ENCODE data around the gene HMOX1. TPM values are rescaled to one million over a fixed set of nuclear protein-coding genes. Genes with fewer than 3 reads are reported as not detected.

HMOX1 gene
- total and polyA plus RNA-seq, 2 of the 8 experiments (the other 6 are each of a cell fraction or from before 2014, with no cell fraction given), result 25.0 to 41.6 TPM

DNA sequence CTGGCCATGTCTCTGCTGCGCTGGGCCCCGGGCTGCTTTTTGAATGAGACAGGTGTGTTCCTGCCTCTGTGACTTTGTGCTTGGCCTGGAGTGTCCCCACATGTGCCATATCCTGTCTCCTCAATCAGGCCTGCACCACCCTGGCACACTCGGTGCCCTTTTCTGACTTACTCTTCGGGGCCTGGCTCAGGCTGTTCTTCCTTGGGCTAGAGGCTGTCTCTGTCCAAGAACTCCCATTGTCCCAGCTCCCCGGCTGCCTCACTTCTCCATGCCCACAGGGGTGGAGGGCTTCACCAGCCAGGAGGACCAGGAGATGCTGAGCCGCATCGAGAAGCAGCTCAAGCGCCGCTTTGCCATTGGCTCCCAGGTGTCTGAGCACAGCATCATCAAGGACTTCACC is 42.0 kb downstream of the HMOX1 start (continued):
- TF ChIP-seq, protein P1, sequence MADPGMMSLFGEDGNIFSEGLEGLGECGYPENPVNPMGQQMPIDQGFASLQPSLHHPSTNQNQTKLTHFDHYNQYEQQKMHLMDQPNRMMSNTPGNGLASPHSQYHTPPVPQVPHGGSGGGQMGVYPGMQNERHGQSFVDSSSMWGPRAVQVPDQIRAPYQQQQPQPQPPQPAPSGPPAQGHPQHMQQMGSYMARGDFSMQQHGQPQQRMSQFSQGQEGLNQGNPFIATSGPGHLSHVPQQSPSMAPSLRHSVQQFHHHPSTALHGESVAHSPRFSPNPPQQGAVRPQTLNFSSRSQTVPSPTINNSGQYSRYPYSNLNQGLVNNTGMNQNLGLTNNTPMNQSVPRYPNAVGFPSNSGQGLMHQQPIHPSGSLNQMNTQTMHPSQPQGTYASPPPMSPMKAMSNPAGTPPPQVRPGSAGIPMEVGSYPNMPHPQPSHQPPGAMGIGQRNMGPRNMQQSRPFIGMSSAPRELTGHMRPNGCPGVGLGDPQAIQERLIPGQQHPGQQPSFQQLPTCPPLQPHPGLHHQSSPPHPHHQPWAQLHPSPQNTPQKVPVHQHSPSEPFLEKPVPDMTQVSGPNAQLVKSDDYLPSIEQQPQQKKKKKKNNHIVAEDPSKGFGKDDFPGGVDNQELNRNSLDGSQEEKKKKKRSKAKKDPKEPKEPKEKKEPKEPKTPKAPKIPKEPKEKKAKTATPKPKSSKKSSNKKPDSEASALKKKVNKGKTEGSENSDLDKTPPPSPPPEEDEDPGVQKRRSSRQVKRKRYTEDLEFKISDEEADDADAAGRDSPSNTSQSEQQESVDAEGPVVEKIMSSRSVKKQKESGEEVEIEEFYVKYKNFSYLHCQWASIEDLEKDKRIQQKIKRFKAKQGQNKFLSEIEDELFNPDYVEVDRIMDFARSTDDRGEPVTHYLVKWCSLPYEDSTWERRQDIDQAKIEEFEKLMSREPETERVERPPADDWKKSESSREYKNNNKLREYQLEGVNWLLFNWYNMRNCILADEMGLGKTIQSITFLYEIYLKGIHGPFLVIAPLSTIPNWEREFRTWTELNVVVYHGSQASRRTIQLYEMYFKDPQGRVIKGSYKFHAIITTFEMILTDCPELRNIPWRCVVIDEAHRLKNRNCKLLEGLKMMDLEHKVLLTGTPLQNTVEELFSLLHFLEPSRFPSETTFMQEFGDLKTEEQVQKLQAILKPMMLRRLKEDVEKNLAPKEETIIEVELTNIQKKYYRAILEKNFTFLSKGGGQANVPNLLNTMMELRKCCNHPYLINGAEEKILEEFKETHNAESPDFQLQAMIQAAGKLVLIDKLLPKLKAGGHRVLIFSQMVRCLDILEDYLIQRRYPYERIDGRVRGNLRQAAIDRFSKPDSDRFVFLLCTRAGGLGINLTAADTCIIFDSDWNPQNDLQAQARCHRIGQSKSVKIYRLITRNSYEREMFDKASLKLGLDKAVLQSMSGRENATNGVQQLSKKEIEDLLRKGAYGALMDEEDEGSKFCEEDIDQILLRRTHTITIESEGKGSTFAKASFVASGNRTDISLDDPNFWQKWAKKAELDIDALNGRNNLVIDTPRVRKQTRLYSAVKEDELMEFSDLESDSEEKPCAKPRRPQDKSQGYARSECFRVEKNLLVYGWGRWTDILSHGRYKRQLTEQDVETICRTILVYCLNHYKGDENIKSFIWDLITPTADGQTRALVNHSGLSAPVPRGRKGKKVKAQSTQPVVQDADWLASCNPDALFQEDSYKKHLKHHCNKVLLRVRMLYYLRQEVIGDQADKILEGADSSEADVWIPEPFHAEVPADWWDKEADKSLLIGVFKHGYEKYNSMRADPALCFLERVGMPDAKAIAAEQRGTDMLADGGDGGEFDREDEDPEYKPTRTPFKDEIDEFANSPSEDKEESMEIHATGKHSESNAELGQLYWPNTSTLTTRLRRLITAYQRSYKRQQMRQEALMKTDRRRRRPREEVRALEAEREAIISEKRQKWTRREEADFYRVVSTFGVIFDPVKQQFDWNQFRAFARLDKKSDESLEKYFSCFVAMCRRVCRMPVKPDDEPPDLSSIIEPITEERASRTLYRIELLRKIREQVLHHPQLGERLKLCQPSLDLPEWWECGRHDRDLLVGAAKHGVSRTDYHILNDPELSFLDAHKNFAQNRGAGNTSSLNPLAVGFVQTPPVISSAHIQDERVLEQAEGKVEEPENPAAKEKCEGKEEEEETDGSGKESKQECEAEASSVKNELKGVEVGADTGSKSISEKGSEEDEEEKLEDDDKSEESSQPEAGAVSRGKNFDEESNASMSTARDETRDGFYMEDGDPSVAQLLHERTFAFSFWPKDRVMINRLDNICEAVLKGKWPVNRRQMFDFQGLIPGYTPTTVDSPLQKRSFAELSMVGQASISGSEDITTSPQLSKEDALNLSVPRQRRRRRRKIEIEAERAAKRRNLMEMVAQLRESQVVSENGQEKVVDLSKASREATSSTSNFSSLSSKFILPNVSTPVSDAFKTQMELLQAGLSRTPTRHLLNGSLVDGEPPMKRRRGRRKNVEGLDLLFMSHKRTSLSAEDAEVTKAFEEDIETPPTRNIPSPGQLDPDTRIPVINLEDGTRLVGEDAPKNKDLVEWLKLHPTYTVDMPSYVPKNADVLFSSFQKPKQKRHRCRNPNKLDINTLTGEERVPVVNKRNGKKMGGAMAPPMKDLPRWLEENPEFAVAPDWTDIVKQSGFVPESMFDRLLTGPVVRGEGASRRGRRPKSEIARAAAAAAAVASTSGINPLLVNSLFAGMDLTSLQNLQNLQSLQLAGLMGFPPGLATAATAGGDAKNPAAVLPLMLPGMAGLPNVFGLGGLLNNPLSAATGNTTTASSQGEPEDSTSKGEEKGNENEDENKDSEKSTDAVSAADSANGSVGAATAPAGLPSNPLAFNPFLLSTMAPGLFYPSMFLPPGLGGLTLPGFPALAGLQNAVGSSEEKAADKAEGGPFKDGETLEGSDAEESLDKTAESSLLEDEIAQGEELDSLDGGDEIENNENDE (IDR thresholded peaks at IDR 0.05; ENCODE audit: insufficient replicate concordance, low read length), result no peak
- TF ChIP-seq NRF1 (IDR thresholded peaks at IDR 0.05; ENCODE audit: low read depth, low read length) (no peak), JUND (IDR thresholded peaks at IDR 0.05; ENCODE audit: low read length) (no peak), GABPA (IDR thresholded peaks at IDR 0.05; ENCODE audit: borderline replicate concordance, insufficient read depth, low read length) (no peak), POLR2A (IDR thresholded peaks at IDR 0.05; ENCODE audit: control extremely low read depth in 1 of 2, low read depth in 2 of 2, low read length in 2 of 2) (no peak), BCL11A (IDR thresholded peaks at IDR 0.05; ENCODE audit: low read depth in 2 of 2, low read length in 2 of 2) (no peak), CHD1 (IDR thresholded peaks at IDR 0.05; ENCODE audit: low read depth, low read length) (no peak), FOSL1 (IDR thresholded peaks at IDR 0.05; ENCODE audit: insufficient read depth, low read depth, low read length) (no peak), BACH1 (IDR thresholded peaks at IDR 0.05; ENCODE audit: low read length) (no peak), POLR2AphosphoS5 (IDR thresholded peaks at IDR 0.05; ENCODE audit: low read depth, low read length) (no peak), NANOG (IDR thresholded peaks at IDR 0.05; ENCODE audit: insufficient read depth, low read depth, low read length, poor library complexity, severe bottlenecking) (no peak), EGR1 (IDR thresholded peaks at IDR 0.05; ENCODE audit: borderline replicate concordance, low read depth, low read length) (no peak)
